Measurements from ENCODE around the gene THADA.

GRCh38 chr2:43406651-43407279 lies 189.1 kb downstream of the THADA start:
- TF ChIP-seq CTCF (IDR thresholded peaks at IDR 0.05 in 8 of 11, conservative IDR thresholded peaks at IDR 0.05 in 3 of 11) (no peak), POLR2A (IDR thresholded peaks at IDR 0.05) (no peak)
